Transverse colon (tissue), 4 donors: ENCODE data around the gene CLEC4F. TPM values are rescaled to one million over a fixed set of nuclear protein-coding genes. Genes with fewer than 3 reads are reported as not detected.

Experiments
- DNase-seq: peaks from one replicate; pipeline ENCODE4 v3.0.0-alpha.2; 2019
- H3K27ac ChIP-seq, 4 donors: fragments of 200-600 bp; sonication (generic); 2 replicates each; pipeline ENCODE4 v1.5.1; 2016 to 2018; ENCODE audit warnings: inconsistent platforms in 4 of 4
- H3K27me3 ChIP-seq: fragments of 200-600 bp; sonication (generic); 2 replicates; pipeline ENCODE4 v1.5.1; 2017; ENCODE audit warnings: inconsistent platforms
- H3K36me3 ChIP-seq, 4 donors: fragments of 200-600 bp; sonication (generic); 2 replicates each; pipeline ENCODE4 v1.5.1; 2017 to 2019; ENCODE audit warnings: inconsistent platforms in 4 of 4
- H3K4me1 ChIP-seq, 4 donors: fragments of 200-600 bp; sonication (generic); 2 replicates each; pipeline ENCODE4 v1.5.1; 2017 to 2020; ENCODE audit warnings: inconsistent platforms in 4 of 4
- H3K4me3 ChIP-seq, 4 donors: fragments of 200-600 bp; sonication (generic); 1 replicate in 1 of 4; 2 replicates in 3 of 4; pipeline versions ENCODE4 v1.5.1 to v1.6.1; 2017 to 2019; ENCODE audit warnings: inconsistent platforms in 4 of 4
- H3K9me3 ChIP-seq, 2 donors: fragments of 200-600 bp; sonication (generic); 2 replicates each; pipeline ENCODE4 v1.5.1; 2017 to 2019; ENCODE audit warnings: inconsistent platforms in 2 of 2
- CTCF ChIP-seq, 5 experiments: fragments of 200-600 bp in 3 of 5; fragments of 450-650 bp in 2 of 5; sonication (generic) in 3 of 5; IDR thresholded peaks; 1 replicate in 2 of 5; 2 replicates in 3 of 5; pipeline ENCODE4 v1.5.1; 2016 to 2017; ENCODE audit warnings: antibody characterized with exemption in 5 of 5, inconsistent platforms in 3 of 5, mild to moderate bottlenecking in 2 of 5, moderate library complexity in 1 of 5
- EP300 ChIP-seq: sonication (generic); formaldehyde crosslinking; IDR thresholded peaks from one replicate; pipeline ENCODE4 v1.6.1; 2017; ENCODE audit warnings: antibody characterized with exemption, low read depth
- POLR2A ChIP-seq: fragments of 450-650 bp; IDR thresholded peaks from one replicate; pipeline ENCODE4 v1.6.1; 2016; ENCODE audit warnings: antibody characterized with exemption, mild to moderate bottlenecking, moderate library complexity
- POLR2AphosphoS5 ChIP-seq, 3 donors: sonication (generic); formaldehyde crosslinking; IDR thresholded peaks; one replicate each; pipeline ENCODE4 v1.6.1; 2016; ENCODE audit warnings: antibody characterized with exemption in 3 of 3
- WGBS, 2 donors: methylation state at CpG; one replicate each; pipeline ENCODE4 v1.1.5; 2018; ENCODE audit warnings: low coverage in 1 of 2; 5-methylcytosine and 5-hydroxymethylcytosine counted together
- in situ Hi-C, 4 donors: fragments of 200-750 bp; cut with MboI; loops; one replicate each; pipeline versions ENCODE4 v1.15.0 to v1.15.1; 2017; ENCODE audit warnings: low sequenced_read_pairs in 3 of 4, low pct_ligation_motif_present in 1 of 4, low pct_unique_long_range_greater_than_20kb in 1 of 4
- intact Hi-C: fragments of 100-400 bp; cut with DNase I; formaldehyde crosslinking; loops from one replicate; pipeline ENCODE4 v1.15.1; 2023; ENCODE audit warnings: low total_unique reads
- total RNA-seq, 4 donors: library from RNA; depleted of rRNA; stranded (reverse); fragments of >200 nt; gene quantifications; one replicate each; pipeline ENCODE4 v1.1.0, GENCODE V29; 2016

The CLEC4F gene
- total RNA-seq, 4 donors from 2014 or later = 0.14 to 0.32 TPM; not detected in 2

GRCh38 chr2:70789304-70790135, 30.9 kb downstream of the CLEC4F start:
- Histone ChIP-seq H3K9me3 (no peaks in the 10 kb centered on the region), H3K27me3 (peaks cover 82% of the 10 kb centered on the region), H3K36me3 (no peaks in the 10 kb centered on the region), H3K4me1 (peaks cover 4 to 14% (median 13%) of the 10 kb centered on the region in 4 donors), H3K4me3 (peak overlapping the region in 2 of 4 donors; percentile 4 to 44), H3K27ac (no peak overlapping the region)
- peak; percentile 36 for DNase-seq
- in situ Hi-C loops (no loop called here), intact Hi-C loops (no loop called here)
- peak in 4 of 5 experiments; percentile 11 to 38 (median 33) for TF ChIP-seq CTCF (IDR thresholded peaks at IDR 0.05)
- no peak for TF ChIP-seq POLR2AphosphoS5 (IDR thresholded peaks at IDR 0.05)
- WGBS, 2 donors = 2 to 12% methylated on average over 17 to 33 of the region's 33 CpGs

- H3K4me3 ChIP-seq = no peak overlapping the region
- peaks cover 3 to 11% (median 10%) of the 10 kb centered on the region in 4 donors for H3K4me1 ChIP-seq
- 15 to 18% methylated on average over 3 to 7 of the region's 7 CpGs for WGBS, 2 donors
- H3K27ac ChIP-seq = no peak overlapping the region
- peak in 1 of 5 experiments; percentile 19 for TF ChIP-seq CTCF (IDR thresholded peaks at IDR 0.05)
- no peak for TF ChIP-seq POLR2A
- TF ChIP-seq EP300 = no peak
- no peak for TF ChIP-seq POLR2AphosphoS5 (IDR thresholded peaks at IDR 0.05)
- no peaks in the 10 kb centered on the region for H3K9me3 ChIP-seq
- intact Hi-C loops = no loop called here
- H3K27me3 ChIP-seq = peaks cover 50% of the 10 kb centered on the region
- DNase-seq = no peak
- H3K36me3 ChIP-seq = no peaks in the 10 kb centered on the region
- in situ Hi-C loops = no loop called here
These were observed 35.1 kb downstream of the CLEC4F start for GRCh38 chr2:70785137-70785911.

GRCh38 chr2:70784320-70784719, 36.1 kb downstream of the CLEC4F start:
- no peak overlapping the region for H3K4me3 ChIP-seq
- in situ Hi-C loops (no loop called here), intact Hi-C loops (no loop called here)
- peaks cover 40% of the 10 kb centered on the region for H3K27me3 ChIP-seq
- no peaks in the 10 kb centered on the region for H3K36me3 ChIP-seq
- WGBS, 2 donors = 85 to 100% methylated on average over 2 of the region's 2 CpGs
- H3K27ac ChIP-seq = no peak overlapping the region
- no peak for TF ChIP-seq EP300
- no peak for TF ChIP-seq POLR2A
- TF ChIP-seq CTCF (IDR thresholded peaks at IDR 0.05) = no peak
- TF ChIP-seq POLR2AphosphoS5 (IDR thresholded peaks at IDR 0.05) = no peak
- no peaks in the 10 kb centered on the region for H3K9me3 ChIP-seq
- peaks cover 0 to 1% (median under 1%) of the 10 kb centered on the region in 4 donors for H3K4me1 ChIP-seq
- DNase-seq = no peak

- H3K9me3 ChIP-seq = no peaks in the 10 kb centered on the region
- H3K4me1 ChIP-seq = no peaks in the 10 kb centered on the region
- intact Hi-C loops = no loop called here
- H3K36me3 ChIP-seq = no peaks in the 10 kb centered on the region
- H3K27me3 ChIP-seq = peaks cover 21% of the 10 kb centered on the region
- no peak for DNase-seq
- TF ChIP-seq CTCF (IDR thresholded peaks at IDR 0.05) = no peak
- TF ChIP-seq EP300 = no peak
- TF ChIP-seq POLR2A = no peak
- no peak for TF ChIP-seq POLR2AphosphoS5 (IDR thresholded peaks at IDR 0.05)
- no peak overlapping the region for H3K4me3 ChIP-seq
- no peak overlapping the region for H3K27ac ChIP-seq
- 81 to 82% methylated on average over 7 to 8 of the region's 8 CpGs for WGBS, 2 donors
- in situ Hi-C loops = no loop called here
These were observed 40.4 kb downstream of the CLEC4F start for GRCh38 chr2:70779911-70780545.
